HEK293 (cell line): ENCODE results near the gene NECTIN1.
A peak's percentile ranks its signal among the peaks of the same experiment; 100 is the strongest.

Source experiments
- CTCF ChIA-PET: fragments of 350-600 bp; formaldehyde crosslinking; extraction: SDS; loops from one replicate; lab custom pipeline; 2021; ENCODE audit warnings: antibody characterized with exemption; lab: Yijun Ruan, JAX
- POLR2A ChIA-PET: fragments of 300-600 bp; formaldehyde crosslinking; extraction: SDS; loops from one replicate; lab custom pipeline; 2020; ENCODE audit warnings: antibody characterized with exemption, inconsistent platforms; lab: Yijun Ruan, JAX
- H3K27ac ChIP-seq: fragments of 200-500 bp; sonication (Bioruptor generic); 2 replicates; pipeline ENCODE4 v1.5.1; 2014; ENCODE audit warnings: low read depth, low read length, control low read depth, inconsistent platforms; ENCODE audit errors: extremely low read depth
- H3K36me3 ChIP-seq, 2 experiments: fragments of 200-500 bp in 1 of 2; sonication (Bioruptor generic) in 1 of 2; 1 replicate in 1 of 2; 2 replicates in 1 of 2; pipeline ENCODE4 v1.5.1; 2014 to 2017; ENCODE audit warnings: inconsistent platforms in 2 of 2, low read length in 2 of 2; ENCODE audit not compliant: control insufficient read depth in 2 of 2, insufficient read depth in 1 of 2
- H3K4me1 ChIP-seq: fragments of 200-500 bp; sonication (Bioruptor generic); 2 replicates; pipeline ENCODE4 v1.5.1; 2014; ENCODE audit warnings: mild to moderate bottlenecking, low read length, inconsistent platforms; ENCODE audit not compliant: control insufficient read depth, insufficient read depth
- H3K4me3 ChIP-seq: 2 replicates; pipeline ENCODE4 v1.5.1; 2011; ENCODE audit warnings: low read depth, mild to moderate bottlenecking, control low read depth, low read length, moderate library complexity
- H3K9me3 ChIP-seq: fragments of 200-500 bp; sonication (Bioruptor generic); 2 replicates; pipeline ENCODE4 v1.5.1; 2014; ENCODE audit warnings: low read depth, low read length, inconsistent platforms; ENCODE audit not compliant: control insufficient read depth, insufficient read depth
- CTCF ChIP-seq: fragments of 450-650 bp; formaldehyde crosslinking; IDR thresholded peaks from 2 replicates; pipeline ENCODE4 v1.5.1; 2016; ENCODE audit warnings: missing biosample characterization, missing genetic modification characterization
- PRDM4 ChIP-seq: fragments of 450-650 bp; formaldehyde crosslinking; IDR thresholded peaks from 2 replicates; pipeline ENCODE4 v1.5.1; 2017; ENCODE audit warnings: missing biosample characterization, missing genetic modification characterization
- SP2 ChIP-seq: fragments of 450-650 bp; formaldehyde crosslinking; IDR thresholded peaks from 2 replicates; pipeline ENCODE4 v1.5.1; 2016; ENCODE audit warnings: missing biosample characterization, missing genetic modification characterization
- SP7 ChIP-seq: fragments of 450-650 bp; formaldehyde crosslinking; IDR thresholded peaks from 2 replicates; pipeline ENCODE4 v1.5.1; 2016; ENCODE audit warnings: missing biosample characterization, missing genetic modification characterization
- ZBTB21 ChIP-seq: fragments of 450-650 bp; formaldehyde crosslinking; IDR thresholded peaks from 2 replicates; pipeline ENCODE4 v1.5.1; 2017; ENCODE audit warnings: missing biosample characterization, missing genetic modification characterization
- ZEB2 ChIP-seq: fragments of 450-650 bp; formaldehyde crosslinking; IDR thresholded peaks from 2 replicates; pipeline ENCODE4 v1.5.1; 2016; ENCODE audit warnings: missing biosample characterization, missing genetic modification characterization
- ZFP3 ChIP-seq: fragments of 450-650 bp; formaldehyde crosslinking; IDR thresholded peaks from 2 replicates; pipeline ENCODE4 v1.5.1; 2016; ENCODE audit warnings: low read depth, missing biosample characterization, missing genetic modification characterization
- ZNF184 ChIP-seq: fragments of 450-650 bp; IDR thresholded peaks from 2 replicates; pipeline ENCODE4 v1.5.1; 2018; ENCODE audit warnings: missing biosample characterization, mild to moderate bottlenecking, missing genetic modification characterization
- ZNF202 ChIP-seq: fragments of 450-650 bp; formaldehyde crosslinking; IDR thresholded peaks from 2 replicates; pipeline ENCODE4 v1.5.1; 2016; ENCODE audit warnings: missing biosample characterization, missing genetic modification characterization, borderline replicate concordance
- ZNF248 ChIP-seq: fragments of 450-650 bp; formaldehyde crosslinking; IDR thresholded peaks from 2 replicates; pipeline ENCODE4 v1.5.1; 2017; ENCODE audit warnings: missing biosample characterization, missing genetic modification characterization
- ZNF341 ChIP-seq: fragments of 450-650 bp; formaldehyde crosslinking; IDR thresholded peaks from 2 replicates; pipeline ENCODE4; 2016; ENCODE audit warnings: low read depth, missing biosample characterization, missing genetic modification characterization
- ZNF518A ChIP-seq: fragments of 450-650 bp; formaldehyde crosslinking; conservative IDR thresholded peaks from 2 replicates; pipeline ENCODE4 v1.5.1; 2016; ENCODE audit warnings: low read depth, missing biosample characterization, missing genetic modification characterization
- ZNF555 ChIP-seq: fragments of 450-650 bp; formaldehyde crosslinking; conservative IDR thresholded peaks from 2 replicates; pipeline ENCODE4 v1.5.1; 2017; ENCODE audit warnings: missing biosample characterization, mild to moderate bottlenecking, missing genetic modification characterization, inconsistent platforms
- ZNF580 ChIP-seq: fragments of 450-650 bp; formaldehyde crosslinking; IDR thresholded peaks from 2 replicates; pipeline ENCODE4 v1.5.1; 2016; ENCODE audit warnings: missing biosample characterization, missing genetic modification characterization
- ZNF596 ChIP-seq: fragments of 450-650 bp; IDR thresholded peaks from 2 replicates; pipeline ENCODE4 v1.5.0; 2018; ENCODE audit warnings: missing biosample characterization, mild to moderate bottlenecking, missing genetic modification characterization, moderate library complexity
- ZNF600 ChIP-seq: fragments of 450-650 bp; formaldehyde crosslinking; IDR thresholded peaks from 2 replicates; pipeline ENCODE4 v1.5.1; 2016; ENCODE audit warnings: missing biosample characterization, missing genetic modification characterization
- ZNF707 ChIP-seq: fragments of 450-650 bp; formaldehyde crosslinking; IDR thresholded peaks from 2 replicates; pipeline ENCODE4 v1.5.1; 2016; ENCODE audit warnings: missing biosample characterization, missing genetic modification characterization
- ZNF777 ChIP-seq: fragments of 450-650 bp; formaldehyde crosslinking; IDR thresholded peaks from 2 replicates; pipeline ENCODE4 v1.5.1; 2017; ENCODE audit warnings: missing biosample characterization, missing genetic modification characterization, borderline replicate concordance
- ZNF785 ChIP-seq: fragments of 450-650 bp; formaldehyde crosslinking; IDR thresholded peaks from 2 replicates; pipeline ENCODE4 v1.5.1; 2016; ENCODE audit warnings: missing biosample characterization, missing genetic modification characterization
- ZNF791 ChIP-seq: fragments of 450-650 bp; formaldehyde crosslinking; IDR thresholded peaks from 2 replicates; pipeline ENCODE4 v1.5.1; 2016; ENCODE audit warnings: missing biosample characterization, missing genetic modification characterization
- ZSCAN18 ChIP-seq: fragments of 450-650 bp; formaldehyde crosslinking; IDR thresholded peaks from 2 replicates; pipeline ENCODE4 v1.5.1; 2016; ENCODE audit warnings: missing biosample characterization, missing genetic modification characterization
- ZSCAN30 ChIP-seq: fragments of 450-650 bp; IDR thresholded peaks from 2 replicates; pipeline ENCODE4 v1.5.1; 2018; ENCODE audit warnings: missing biosample characterization, mild to moderate bottlenecking, missing genetic modification characterization, moderate library complexity

The NECTIN1 gene

GRCh38 chr11:119717839-119718534 is 11.0 kb downstream of the NECTIN1 start:
- Histone ChIP-seq H3K4me1 (no peaks in the 10 kb centered on the region; the same call in 1 of the 2 replicates), H3K9me3 (no peaks in the 10 kb centered on the region), H3K4me3 (no peak overlapping the region), H3K27ac (no peak overlapping the region)
- CTCF ChIA-PET: interaction anchor here (0.5 to 1.4 kb wide), 4 partner anchors 9 to 391 kb away, joined by 3 to 6 read pairs (median 3); partner anchors contain the start of gene NECTIN1
- TF ChIP-seq ZNF184 (tag by site-specific recombination) (no peak), ZNF600 (peak; percentile 61), PRDM4 (tag by site-specific recombination) (no peak), ZNF596 (no peak), ZEB2 (no peak), SP7 (tag by site-specific recombination) (peak; percentile 56), ZNF518A (tag by site-specific recombination) (no peak), ZSCAN30 (no peak), ZSCAN18 (no peak), ZNF580 (tag by site-specific recombination) (no peak), ZNF248 (tag by site-specific recombination) (no peak), ZNF707 (tag by site-specific recombination) (no peak)
- TF ChIP-seq, all 188 proteins: peak for 2
- POLR2A ChIA-PET: interaction anchor here (1.2 to 1.3 kb wide), 2 partner anchors 10 to 11 kb away, joined by 3 to 4 read pairs; partner anchors contain the start of gene NECTIN1
- no peaks in the 10 kb centered on the region for H3K36me3 ChIP-seq

- Histone ChIP-seq H3K4me3 (no peak overlapping the region), H3K4me1 (no peaks in the 10 kb centered on the region; the same call in 1 of the 2 replicates), H3K9me3 (no peaks in the 10 kb centered on the region), H3K27ac (no peak overlapping the region), H3K36me3 (no peaks in the 10 kb centered on the region)
- ChIA-PET POLR2A (interaction anchor here (1.2 kb wide), 1 partner anchor 12 kb away, joined by 4 read pairs; the partner anchor contains the start of gene NECTIN1), CTCF (interaction anchor here (0.5 to 1.4 kb wide), 3 partner anchors 10 to 25 kb away, joined by 3 to 6 read pairs (median 3); partner anchors contain the start of gene NECTIN1)
- TF ChIP-seq ZNF791 (tag by site-specific recombination) (no peak), CTCF (tag by site-specific recombination) (no peak), ZBTB21 (tag by site-specific recombination) (no peak), ZNF341 (tag by site-specific recombination) (no peak), ZNF555 (tag by site-specific recombination) (no peak), ZFP3 (tag by site-specific recombination) (no peak), ZNF202 (tag by site-specific recombination) (no peak), SP2 (tag by site-specific recombination) (no peak), ZNF785 (tag by site-specific recombination) (no peak), ZNF777 (tag by site-specific recombination) (no peak)
These were observed 12.2 kb downstream of the NECTIN1 start for GRCh38 chr11:119716582-119717498.
